ENCODE data around the gene DNM3. TPM values are rescaled to one million over a fixed set of nuclear protein-coding genes. Genes with fewer than 3 reads are reported as not detected.

The DNM3 gene
- polyA plus RNA-seq, 1 of the 3 experiments (the other 2 are of a cell fraction): 0.43 TPM

DNA sequence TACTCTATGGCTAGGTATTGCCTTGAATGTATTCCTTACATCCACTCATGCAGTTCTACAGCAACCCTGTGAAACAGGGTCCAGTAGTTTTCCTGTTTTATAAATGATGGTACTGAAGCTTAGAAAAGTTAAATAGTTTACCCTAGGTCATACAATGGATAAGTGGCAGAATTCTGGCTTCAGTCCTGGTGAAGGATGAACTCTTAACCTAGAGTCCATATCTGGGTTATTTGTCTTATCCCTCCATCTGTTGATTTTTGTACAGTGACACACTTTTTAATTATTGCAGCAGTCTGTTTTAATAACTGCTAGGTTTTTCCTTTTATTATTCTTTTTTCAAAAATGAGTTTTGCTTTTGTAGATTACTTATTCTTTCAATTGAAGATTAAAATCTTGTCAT lies 263.9 kb downstream of the DNM3 start:
- POLR2A ChIA-PET: no interaction called here
- peaks cover 23% of the 10 kb centered on the region for H3F3A ChIP-seq (replicated peaks; ENCODE audit: insufficient read depth)

DNA sequence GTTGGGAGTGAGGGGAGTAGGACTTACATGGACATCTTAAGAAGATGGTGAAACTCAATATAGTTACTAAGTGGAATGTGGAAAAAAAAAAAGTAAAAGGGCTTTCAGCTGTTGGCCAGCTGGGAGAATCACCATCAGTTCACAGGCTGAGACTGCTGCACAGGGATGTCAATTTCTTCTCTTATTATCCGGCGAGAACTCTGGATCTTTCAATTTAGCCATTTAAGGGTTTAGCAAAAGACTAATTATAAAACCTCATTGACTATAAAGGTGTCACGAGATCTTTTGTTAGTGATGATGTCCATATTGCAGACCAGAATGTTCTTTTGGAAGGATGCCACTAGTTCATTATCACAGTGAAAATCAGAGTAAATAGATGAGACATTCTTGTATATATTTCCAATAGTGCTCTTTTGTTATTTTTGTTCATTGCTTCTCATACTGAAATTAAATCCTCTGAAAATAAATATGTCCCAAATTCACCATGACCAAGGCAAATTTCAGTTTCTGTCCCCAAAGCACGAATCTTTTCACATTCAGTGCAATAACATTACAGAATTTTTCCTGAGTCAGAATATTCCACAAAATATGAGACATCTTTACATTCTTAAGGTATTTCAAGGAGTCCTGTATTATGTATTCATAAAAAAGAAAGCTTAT lies 266.1 kb downstream of the DNM3 start:
- H3K27me3 ChIP-seq (ENCODE audit: insufficient read depth): no peaks in the 10 kb centered on the region
- CTCF ChIA-PET: no interaction called here
- H3K36me3 ChIP-seq (replicated peaks in 1 of 2; ENCODE audit: control insufficient read depth in 1 of 2, insufficient read depth in 2 of 2, low read length in 1 of 2): no peaks in the 10 kb centered on the region
- no peak overlapping the region for H3K4me2 ChIP-seq
- H4K20me1 ChIP-seq (ENCODE audit: insufficient read depth): no peaks in the 10 kb centered on the region
- peak overlapping the region; percentile 14 to 96; a peak in 2 of 4 replicates for H3K27ac ChIP-seq (ENCODE audit: low read depth in 2 of 2, low read length in 1 of 2)
- POLR2A ChIA-PET: no interaction called here
- no peaks in the 10 kb centered on the region for H3K9me2 ChIP-seq
- H3F3A ChIP-seq (replicated peaks; ENCODE audit: insufficient read depth): peaks cover 27% of the 10 kb centered on the region
- H3K9ac ChIP-seq: no peak overlapping the region
- TF ChIP-seq TCF12 (IDR thresholded peaks at IDR 0.05) (peak; percentile 39), NFIC (IDR thresholded peaks at IDR 0.05; ENCODE audit: borderline replicate concordance) (peak; percentile 35; the same call in 1 of the 2 replicates), SMC3 (IDR thresholded peaks at IDR 0.05; ENCODE audit: low read depth, low read length) (no peak), EP300 (IDR thresholded peaks at IDR 0.05; ENCODE audit: borderline replicate concordance in 1 of 2, low read depth in 1 of 2, low read length in 1 of 2) (peak in 1 of 2 experiments; percentile 36; a peak in 1 of 4 replicates)
- TF ChIP-seq, protein P1, sequence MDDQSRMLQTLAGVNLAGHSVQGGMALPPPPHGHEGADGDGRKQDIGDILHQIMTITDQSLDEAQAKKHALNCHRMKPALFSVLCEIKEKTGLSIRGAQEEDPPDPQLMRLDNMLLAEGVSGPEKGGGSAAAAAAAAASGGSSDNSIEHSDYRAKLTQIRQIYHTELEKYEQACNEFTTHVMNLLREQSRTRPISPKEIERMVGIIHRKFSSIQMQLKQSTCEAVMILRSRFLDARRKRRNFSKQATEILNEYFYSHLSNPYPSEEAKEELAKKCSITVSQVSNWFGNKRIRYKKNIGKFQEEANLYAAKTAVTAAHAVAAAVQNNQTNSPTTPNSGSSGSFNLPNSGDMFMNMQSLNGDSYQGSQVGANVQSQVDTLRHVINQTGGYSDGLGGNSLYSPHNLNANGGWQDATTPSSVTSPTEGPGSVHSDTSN (IDR thresholded peaks at IDR 0.05): no peak
- peak; percentile 14 for DNase-seq
- no peaks in the 10 kb centered on the region for H3K79me2 ChIP-seq (ENCODE audit: insufficient read depth)
- H2AFZ ChIP-seq (ENCODE audit: low read depth): no peak overlapping the region; the same call in 1 of the 2 replicates
- WGBS (ENCODE audit: low lambda C conversion rate): 62% methylated on average over 4 of the region's 4 CpGs
- H3K9me3 ChIP-seq: no peaks in the 10 kb centered on the region
- no peak overlapping the region for H3K4me3 ChIP-seq (ENCODE audit: low read depth in 2 of 2, low read length in 1 of 2)
- peaks cover 39 to 43% of the 10 kb centered on the region in 2 experiments; a peak in 3 of 4 replicates for H3K4me1 ChIP-seq (ENCODE audit: control insufficient read depth in 1 of 2, insufficient read depth in 2 of 2, low read depth in 1 of 2, low read length in 1 of 2)

More for the DNA sequence above, 263.9 kb downstream of the DNM3 start:
- peaks cover 30 to 34% of the 10 kb centered on the region in 2 experiments; a peak in 3 of 4 replicates for H3K4me1 ChIP-seq (ENCODE audit: control insufficient read depth in 1 of 2, insufficient read depth in 2 of 2, low read depth in 1 of 2, low read length in 1 of 2)
- H3K27ac ChIP-seq (ENCODE audit: low read depth in 2 of 2, low read length in 1 of 2): peak overlapping the region in 1 of 2 experiments; percentile 65; a peak in 2 of 4 replicates
- CTCF ChIA-PET: no interaction called here
- H3K79me2 ChIP-seq (ENCODE audit: insufficient read depth): no peaks in the 10 kb centered on the region
- no peaks in the 10 kb centered on the region for H3K36me3 ChIP-seq (replicated peaks in 1 of 2; ENCODE audit: control insufficient read depth in 1 of 2, insufficient read depth in 2 of 2, low read length in 1 of 2)
- H3K27me3 ChIP-seq (ENCODE audit: insufficient read depth): no peaks in the 10 kb centered on the region
- TF ChIP-seq RCOR1 (IDR thresholded peaks at IDR 0.05; ENCODE audit: low read length) (0 out of 2 replicates have a peak, but pooled peaks have one; percentile 26), RXRA (IDR thresholded peaks at IDR 0.05; ENCODE audit: borderline replicate concordance, low read depth) (peak; percentile 54; the same call in 1 of the 2 replicates), TCF12 (IDR thresholded peaks at IDR 0.05) (peak; percentile 32; the same call in 1 of the 2 replicates), EP300 (IDR thresholded peaks at IDR 0.05; ENCODE audit: borderline replicate concordance in 1 of 2, low read depth in 1 of 2, low read length in 1 of 2) (peak in 1 of 2 experiments; percentile 31; a peak in 1 of 4 replicates), JUND (IDR thresholded peaks at IDR 0.05) (no peak)
- TF ChIP-seq, protein P2, sequence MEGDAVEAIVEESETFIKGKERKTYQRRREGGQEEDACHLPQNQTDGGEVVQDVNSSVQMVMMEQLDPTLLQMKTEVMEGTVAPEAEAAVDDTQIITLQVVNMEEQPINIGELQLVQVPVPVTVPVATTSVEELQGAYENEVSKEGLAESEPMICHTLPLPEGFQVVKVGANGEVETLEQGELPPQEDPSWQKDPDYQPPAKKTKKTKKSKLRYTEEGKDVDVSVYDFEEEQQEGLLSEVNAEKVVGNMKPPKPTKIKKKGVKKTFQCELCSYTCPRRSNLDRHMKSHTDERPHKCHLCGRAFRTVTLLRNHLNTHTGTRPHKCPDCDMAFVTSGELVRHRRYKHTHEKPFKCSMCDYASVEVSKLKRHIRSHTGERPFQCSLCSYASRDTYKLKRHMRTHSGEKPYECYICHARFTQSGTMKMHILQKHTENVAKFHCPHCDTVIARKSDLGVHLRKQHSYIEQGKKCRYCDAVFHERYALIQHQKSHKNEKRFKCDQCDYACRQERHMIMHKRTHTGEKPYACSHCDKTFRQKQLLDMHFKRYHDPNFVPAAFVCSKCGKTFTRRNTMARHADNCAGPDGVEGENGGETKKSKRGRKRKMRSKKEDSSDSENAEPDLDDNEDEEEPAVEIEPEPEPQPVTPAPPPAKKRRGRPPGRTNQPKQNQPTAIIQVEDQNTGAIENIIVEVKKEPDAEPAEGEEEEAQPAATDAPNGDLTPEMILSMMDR (IDR thresholded peaks at IDR 0.05): no peak
- DNase-seq: peak; percentile 13
- no peaks in the 10 kb centered on the region for H3K9me3 ChIP-seq
- no peaks in the 10 kb centered on the region for H4K20me1 ChIP-seq (ENCODE audit: insufficient read depth)
- no peak overlapping the region for H3K9ac ChIP-seq
- H2AFZ ChIP-seq (ENCODE audit: low read depth): no peak overlapping the region
- H3K4me3 ChIP-seq (ENCODE audit: low read depth in 2 of 2, low read length in 1 of 2): no peak overlapping the region
- no peak overlapping the region for H3K4me2 ChIP-seq
- no peaks in the 10 kb centered on the region for H3K9me2 ChIP-seq
